Measurements from ENCODE around the gene COL25A1.
"Not testable (repeated sequence)": the region's sequence is repeated elsewhere in the genome, so short reads cannot be mapped to it uniquely, and the experiment has no call there.

COL25A1 gene

GRCh38 chr4:109012286-109012880 is 290.1 kb downstream of the COL25A1 start:
- DNase-seq (ENCODE audit: low read depth, low spot score): no peak

GRCh38 chr4:109011241-109012026 is 291.0 kb downstream of the COL25A1 start:
- no peak for DNase-seq (ENCODE audit: low read depth, low spot score)

DNA sequence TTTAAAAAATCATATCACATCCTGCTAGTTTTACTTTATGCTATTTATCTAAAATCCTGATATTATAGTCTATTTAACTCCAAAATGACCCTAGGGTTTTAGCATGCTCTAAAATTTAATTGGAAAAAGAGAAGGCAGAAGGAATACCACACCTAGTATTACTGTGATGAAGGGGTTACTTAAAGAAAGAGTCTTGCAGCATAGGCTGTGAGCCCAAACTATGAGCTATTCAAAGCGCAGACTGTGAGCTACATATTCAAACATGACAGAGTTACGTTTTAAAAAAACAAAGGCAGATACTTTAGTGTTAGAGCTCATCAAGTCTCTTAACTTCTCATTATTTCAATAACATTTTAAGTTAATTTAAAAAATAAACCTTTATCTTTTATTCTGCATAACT is 291.9 kb downstream of the COL25A1 start:
- no peak for DNase-seq (ENCODE audit: low read depth, low spot score)

DNA sequence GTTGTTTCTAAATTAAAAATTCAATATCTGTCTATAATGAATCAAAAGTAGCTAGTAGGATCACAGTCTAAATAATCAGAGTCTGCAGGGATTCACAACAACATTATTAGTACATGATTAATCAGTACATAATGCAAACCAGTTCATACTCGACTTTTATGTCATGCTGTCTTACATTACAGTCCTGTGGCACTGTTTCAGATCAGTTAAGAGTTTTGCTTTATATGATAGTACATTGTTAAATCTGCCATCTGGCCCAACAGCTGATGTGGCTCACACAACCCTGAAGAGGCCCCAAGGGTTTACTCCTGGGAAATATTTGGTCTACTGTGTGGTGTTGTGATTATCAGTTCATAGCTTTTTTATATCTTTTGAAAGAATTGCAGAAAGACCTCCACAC is 292.5 kb downstream of the COL25A1 start:
- DNase-seq (ENCODE audit: low read depth, low spot score): no peak

DNA sequence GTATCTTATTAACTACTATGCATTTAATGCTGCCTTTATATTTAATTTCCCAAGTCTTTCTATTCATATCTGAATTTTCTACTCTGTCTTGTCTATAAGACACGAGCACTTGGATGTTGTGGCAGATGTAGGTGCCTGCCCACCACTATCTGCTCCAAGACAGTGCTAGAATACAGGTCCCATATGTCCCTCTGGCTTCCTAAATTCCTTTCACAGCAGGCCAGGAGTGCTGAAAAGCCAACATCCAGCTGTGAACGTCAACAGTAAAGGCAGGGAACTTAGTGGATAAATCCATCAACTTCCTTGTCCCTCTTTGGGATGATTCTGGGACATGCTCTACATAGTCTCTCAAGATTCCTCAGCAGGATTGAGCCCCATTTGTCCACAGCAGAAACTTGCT is 294.5 kb downstream of the COL25A1 start:
- no peak for DNase-seq (ENCODE audit: low read depth, low spot score)

DNA sequence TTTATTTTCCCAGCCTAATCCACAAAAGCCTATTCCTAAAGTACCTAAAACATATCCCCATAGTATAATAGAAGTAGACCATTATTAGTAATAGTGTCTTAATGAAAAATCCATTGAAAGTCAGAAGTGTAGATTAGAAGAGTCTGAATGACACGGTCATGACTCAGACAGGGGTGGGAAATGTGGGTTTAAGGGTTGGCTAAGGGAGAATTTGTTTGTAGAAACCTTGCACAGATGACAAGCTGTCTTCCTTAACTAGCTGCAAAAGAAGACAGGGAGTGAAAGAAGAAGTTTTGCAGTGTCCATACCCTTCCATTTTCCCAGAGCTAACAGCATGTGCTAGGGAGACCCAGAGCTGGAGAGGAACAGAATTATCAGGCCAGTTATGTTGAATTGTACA is 296.9 kb downstream of the COL25A1 start:
- DNase-seq (ENCODE audit: low read depth, low spot score): no peak

GRCh38 chr4:109004418-109004817 is 298.0 kb downstream of the COL25A1 start:
- no peak for DNase-seq (ENCODE audit: low read depth, low spot score)

- no peak for DNase-seq (ENCODE audit: low read depth, low spot score)
Measured at GRCh38 chr4:109003964-109004363, 298.5 kb downstream of the COL25A1 start.

GRCh38 chr4:108991551-108992328 is 310.7 kb downstream of the COL25A1 start:
- no peak for DNase-seq (ENCODE audit: low read depth, low spot score)

DNA sequence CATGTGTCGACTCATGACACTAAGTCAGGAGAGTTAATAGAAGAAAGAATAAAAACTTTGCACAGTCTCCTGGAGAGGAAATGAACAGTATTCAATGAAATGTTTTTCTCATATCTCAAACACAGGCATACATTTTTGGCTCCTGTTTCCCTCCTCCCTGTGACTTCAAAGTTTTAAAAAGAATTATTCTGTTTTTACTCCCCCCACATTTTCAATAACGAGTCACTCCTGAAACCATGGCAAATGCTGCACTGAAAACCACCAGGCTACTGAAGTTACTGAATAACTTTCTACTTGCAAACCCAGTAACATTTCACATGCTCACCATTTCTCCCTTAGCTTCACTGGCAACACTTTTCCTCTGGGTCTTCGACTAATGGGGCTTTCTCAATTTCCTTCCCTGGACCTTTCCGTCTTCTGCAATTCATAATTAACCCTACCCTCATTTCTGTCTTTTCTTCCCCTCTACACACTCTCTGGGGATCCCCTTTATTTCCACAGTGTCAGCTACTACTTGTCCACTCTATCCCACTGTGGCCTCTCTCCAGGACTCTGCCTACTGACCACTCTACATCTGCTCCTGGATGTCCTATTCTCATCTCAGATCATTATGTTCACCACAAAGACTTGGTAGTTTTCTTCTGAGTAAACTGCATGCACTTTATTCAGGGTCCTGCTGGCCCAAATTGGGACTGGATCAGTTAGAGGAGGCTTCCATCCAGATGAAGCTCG is 313.8 kb downstream of the COL25A1 start:
- DNase-seq (ENCODE audit: low read depth, low spot score): no peak

DNA sequence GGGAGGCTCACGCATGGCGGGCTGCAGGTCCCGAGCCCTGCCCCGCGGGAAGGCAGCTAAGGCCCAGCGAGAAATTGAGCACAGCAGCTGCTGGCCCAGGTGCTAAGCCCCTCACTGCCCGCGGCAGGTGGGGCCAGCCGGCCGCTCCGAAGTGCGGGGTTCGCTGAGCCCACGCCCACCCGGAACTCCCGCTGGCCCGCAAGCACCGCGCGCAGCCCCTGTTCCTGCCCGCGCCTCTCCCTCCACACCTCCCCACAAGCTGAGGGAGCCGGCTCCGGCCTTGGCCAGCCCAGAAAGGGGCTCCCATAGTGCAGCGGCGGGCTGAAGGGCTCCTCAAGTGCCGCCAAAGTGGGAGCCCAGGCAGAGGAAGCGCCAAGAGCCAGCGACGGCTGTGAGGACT is 318.0 kb downstream of the COL25A1 start:
- DNase-seq (ENCODE audit: low read depth, low spot score): not testable (repeated sequence)

- no peak for DNase-seq (ENCODE audit: low read depth, low spot score)
Measured at GRCh38 chr4:108982402-108983185, 319.9 kb downstream of the COL25A1 start.

DNA sequence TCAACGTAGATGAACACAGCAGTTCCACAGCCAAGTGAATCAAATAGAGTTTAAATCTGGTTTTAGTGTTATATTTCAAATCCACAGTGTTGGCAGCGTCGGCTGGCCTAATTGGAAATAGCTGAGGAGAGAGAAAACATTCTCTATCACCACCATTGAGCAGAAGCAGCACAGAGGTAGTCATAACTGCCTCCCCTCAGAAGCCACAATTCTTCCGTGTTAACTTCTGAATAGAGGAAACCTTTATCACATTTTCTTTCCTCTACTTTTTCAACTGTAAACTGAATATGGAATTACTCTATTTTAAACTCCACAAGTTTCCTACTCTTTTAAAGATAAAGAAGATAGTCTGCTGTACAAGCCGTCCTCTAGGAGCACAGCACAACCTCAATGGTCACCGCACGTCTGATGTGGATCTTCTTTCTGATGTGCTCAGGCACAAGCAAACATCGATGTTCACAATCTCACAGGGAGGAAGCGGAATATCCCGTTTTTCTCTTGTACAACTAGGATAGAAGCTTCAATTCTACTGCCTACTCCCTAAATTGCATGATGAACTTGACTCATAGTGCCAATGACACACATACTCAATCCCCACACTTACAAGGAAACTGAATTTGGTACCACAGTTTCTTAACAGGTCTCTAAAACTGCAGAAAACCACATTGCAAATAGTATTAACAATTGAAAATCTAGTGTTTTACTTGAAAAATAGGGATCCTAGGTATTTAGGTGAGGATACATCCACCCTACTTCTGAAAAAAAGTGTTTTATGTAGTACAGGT is 321.8 kb downstream of the COL25A1 start:
- DNase-seq (ENCODE audit: low read depth, low spot score): no peak

DNA sequence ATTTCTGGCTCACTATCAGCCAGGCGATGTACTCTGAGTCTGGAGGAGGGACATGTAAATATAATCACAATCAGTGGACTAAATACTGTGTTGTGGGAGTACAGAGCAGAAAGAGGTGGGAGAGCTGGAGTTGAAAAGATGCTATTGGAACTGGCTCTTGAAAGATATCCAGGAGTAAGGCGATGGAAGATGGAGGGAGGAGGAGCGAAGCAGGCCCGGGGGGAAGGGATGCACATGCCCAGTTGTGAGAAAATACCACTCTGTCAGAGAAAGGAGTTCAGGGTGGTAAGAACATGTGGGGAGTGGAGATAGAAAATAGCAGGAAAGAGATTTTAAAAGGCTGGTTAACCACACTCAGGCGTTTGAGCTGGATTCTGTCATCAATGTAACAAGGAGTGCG is 322.7 kb downstream of the COL25A1 start:
- DNase-seq (ENCODE audit: low read depth, low spot score): no peak

DNA sequence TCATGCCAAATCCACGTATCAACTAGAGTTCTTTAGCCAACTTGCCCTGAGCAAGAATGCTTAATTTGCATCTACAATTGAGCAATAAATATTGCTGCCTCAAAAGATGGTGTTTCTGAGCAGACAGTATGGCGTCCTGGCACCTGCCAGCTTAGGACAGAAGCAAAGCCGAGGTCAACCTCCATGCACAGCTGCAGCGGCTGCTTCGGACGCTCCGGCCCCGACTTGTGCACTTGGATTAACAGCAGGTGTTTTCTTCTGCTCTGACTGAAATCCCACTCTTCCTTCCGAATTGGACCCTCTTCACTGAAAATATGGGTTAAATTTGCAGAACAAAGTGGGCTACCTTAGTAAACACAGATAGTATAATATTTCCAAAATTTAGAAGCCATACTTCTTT is 324.4 kb downstream of the COL25A1 start:
- DNase-seq (ENCODE audit: low read depth, low spot score): no peak

DNA sequence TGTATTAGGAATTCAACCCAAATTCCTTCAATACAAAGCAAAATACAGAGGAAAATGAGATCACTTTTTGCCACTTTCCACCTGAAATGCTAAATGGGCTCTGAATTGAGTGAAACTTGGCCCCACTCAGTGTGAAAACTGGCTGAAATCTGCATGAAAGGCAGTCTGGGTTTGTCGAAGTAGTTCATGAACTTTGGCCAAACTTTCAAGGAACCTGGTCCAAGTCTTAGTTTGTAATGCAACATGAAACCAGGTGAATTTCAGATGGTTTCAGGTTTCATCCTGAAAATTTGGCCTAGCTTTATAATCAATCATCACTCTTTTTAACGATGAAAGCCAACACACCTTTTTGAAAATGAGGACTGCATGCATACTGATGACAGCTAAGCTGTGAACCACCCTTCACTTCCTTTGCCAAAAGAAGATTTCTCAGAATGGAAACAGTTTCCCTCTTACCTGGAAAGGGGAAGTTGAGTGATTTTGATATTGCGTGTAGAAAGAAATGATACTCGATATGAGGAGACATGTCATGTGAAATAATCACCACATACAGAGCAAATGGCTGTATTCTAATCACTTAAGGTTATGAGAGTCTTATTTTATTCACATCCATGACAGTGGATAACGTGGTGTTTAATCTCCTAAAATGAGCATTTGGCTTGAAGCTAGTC is 329.7 kb downstream of the COL25A1 start:
- no peak for DNase-seq (ENCODE audit: low read depth, low spot score)

DNA sequence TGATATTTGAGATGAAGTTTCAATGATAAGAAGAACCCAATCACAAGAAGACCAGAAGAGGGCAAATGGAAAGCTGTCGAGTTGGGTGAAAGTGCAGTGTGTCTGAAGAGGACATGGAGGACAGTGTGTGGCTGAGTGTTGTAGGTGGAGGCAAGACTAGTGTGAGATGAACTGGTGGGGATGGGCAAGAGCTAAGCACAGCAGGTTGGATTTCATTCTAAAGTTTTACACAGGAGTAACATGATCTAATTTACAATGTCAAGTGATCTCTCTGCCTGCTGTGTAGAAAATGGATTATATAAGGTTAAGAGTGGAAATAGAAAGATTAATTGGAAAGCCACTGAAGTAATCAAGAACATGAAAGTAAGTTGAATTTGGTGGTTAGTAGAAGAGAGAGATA is 331.0 kb downstream of the COL25A1 start:
- no peak for DNase-seq (ENCODE audit: low read depth, low spot score)

GRCh38 chr4:108965472-108966076 is 336.9 kb downstream of the COL25A1 start:
- DNase-seq (ENCODE audit: low read depth, low spot score): no peak

- no peak for DNase-seq (ENCODE audit: low read depth, low spot score)
Measured at GRCh38 chr4:108965016-108965415, 337.4 kb downstream of the COL25A1 start.
